ENCODE measurements around the gene PPP2R2B. TPM values are rescaled to one million over a fixed set of nuclear protein-coding genes. Genes with fewer than 3 reads are reported as not detected.
A peak's percentile ranks its signal among the peaks of the same experiment; 100 is the strongest.

The PPP2R2B gene
- total and polyA plus RNA-seq, 7 donors: 0.03 to 0.71 (median 0.11) TPM; not detected in 1

DNA sequence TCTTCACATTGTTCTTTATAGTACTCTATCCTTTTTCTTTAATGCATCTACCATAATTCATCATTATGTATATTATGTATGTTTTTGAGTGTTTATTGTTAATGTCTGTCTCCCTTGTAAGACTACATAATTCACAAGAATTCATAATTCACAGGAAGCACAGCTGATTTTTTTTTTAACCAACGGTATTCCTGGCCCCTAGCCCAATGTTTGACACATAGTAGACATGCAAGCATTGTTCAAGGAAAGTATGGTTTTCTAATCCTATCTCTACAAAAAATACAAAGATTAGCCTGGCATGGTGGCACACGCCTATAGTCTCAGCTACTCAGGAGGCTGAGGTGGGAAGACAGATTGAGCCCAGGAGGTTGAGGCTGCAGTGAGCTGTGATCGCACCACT is 160.6 kb downstream of the PPP2R2B start:
- Histone ChIP-seq H3K27ac (no peak overlapping the region), H3K4me1 (no peaks in the 10 kb centered on the region), H3K9me3 (no peaks in the 10 kb centered on the region), H3K4me3 (no peak overlapping the region), H3K27me3 (ENCODE audit: insufficient read depth in 3 of 3, low read length in 2 of 3) (no peaks in the 10 kb centered on the region), H3K36me3 (ENCODE audit: insufficient read depth in 1 of 2, low read depth in 1 of 2) (no peaks in the 10 kb centered on the region)
- intact Hi-C loops (cut with DNase I): no loop called here
- ATAC-seq: no peak
- no peak for DNase-seq
- TF ChIP-seq, protein P1, sequence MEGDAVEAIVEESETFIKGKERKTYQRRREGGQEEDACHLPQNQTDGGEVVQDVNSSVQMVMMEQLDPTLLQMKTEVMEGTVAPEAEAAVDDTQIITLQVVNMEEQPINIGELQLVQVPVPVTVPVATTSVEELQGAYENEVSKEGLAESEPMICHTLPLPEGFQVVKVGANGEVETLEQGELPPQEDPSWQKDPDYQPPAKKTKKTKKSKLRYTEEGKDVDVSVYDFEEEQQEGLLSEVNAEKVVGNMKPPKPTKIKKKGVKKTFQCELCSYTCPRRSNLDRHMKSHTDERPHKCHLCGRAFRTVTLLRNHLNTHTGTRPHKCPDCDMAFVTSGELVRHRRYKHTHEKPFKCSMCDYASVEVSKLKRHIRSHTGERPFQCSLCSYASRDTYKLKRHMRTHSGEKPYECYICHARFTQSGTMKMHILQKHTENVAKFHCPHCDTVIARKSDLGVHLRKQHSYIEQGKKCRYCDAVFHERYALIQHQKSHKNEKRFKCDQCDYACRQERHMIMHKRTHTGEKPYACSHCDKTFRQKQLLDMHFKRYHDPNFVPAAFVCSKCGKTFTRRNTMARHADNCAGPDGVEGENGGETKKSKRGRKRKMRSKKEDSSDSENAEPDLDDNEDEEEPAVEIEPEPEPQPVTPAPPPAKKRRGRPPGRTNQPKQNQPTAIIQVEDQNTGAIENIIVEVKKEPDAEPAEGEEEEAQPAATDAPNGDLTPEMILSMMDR (IDR thresholded peaks at IDR 0.05): no peak
- whole genome bisulfite sequencing, 3 donors: 57 to 63% (median 60%) methylated on average over 3 of the region's 3 CpGs

DNA sequence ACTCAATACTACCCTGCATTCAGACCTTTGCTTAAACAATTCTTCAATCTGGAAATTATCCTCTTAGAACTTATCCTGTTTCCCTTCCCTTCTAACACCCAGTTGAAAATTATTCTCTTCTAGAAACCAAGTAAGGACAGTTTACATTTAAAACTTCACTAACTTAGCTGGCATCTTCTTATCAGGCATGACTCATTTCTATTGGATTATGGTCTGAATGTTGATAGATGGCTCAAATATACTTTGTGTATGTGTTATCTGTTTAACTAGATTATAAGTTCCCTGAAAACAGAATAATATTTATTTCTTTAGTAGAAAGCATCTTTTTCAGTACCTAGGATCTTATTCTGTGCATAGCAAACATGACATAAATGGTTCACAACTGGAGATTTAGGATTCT is 161.9 kb downstream of the PPP2R2B start:
- DNase-seq: no peak
- Histone ChIP-seq H3K9me3 (no peaks in the 10 kb centered on the region), H3K4me3 (no peak overlapping the region), H3K36me3 (ENCODE audit: insufficient read depth in 1 of 2, low read depth in 1 of 2) (no peaks in the 10 kb centered on the region), H3K27me3 (ENCODE audit: insufficient read depth in 3 of 3, low read length in 2 of 3) (no peaks in the 10 kb centered on the region), H3K4me1 (no peaks in the 10 kb centered on the region), H3K27ac (no peak overlapping the region)
- TF ChIP-seq, protein P1 (IDR thresholded peaks at IDR 0.05): no peak
- intact Hi-C loops (cut with DNase I): no loop called here
- no peak for ATAC-seq

DNA sequence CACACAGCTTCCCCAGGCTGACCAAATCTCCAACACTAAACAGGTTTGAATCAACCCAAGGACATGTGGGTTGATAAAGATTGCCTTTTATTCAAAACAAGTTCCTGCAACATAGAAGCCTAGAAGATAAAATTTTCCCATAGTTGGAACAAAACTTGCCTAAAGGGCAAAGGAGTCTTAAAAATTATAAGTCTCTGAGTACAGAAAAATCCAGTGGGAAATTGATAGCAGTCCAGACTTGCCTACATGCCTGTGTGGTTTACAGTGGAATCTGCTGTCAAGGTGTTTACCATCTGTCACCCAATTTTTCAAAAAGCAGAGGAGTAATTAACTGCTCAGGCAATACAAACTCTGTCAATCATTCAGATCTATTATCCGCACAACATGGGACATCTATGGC is 168.2 kb downstream of the PPP2R2B start:
- DNase-seq (no peak), ATAC-seq (no peak)
- TF ChIP-seq, protein P1 (IDR thresholded peaks at IDR 0.05): no peak
- H3K27me3 ChIP-seq (ENCODE audit: insufficient read depth in 3 of 3, low read length in 2 of 3): peaks cover 0 to 1% (median 0%) of the 10 kb centered on the region in 3 donors
- H3K36me3 ChIP-seq (ENCODE audit: insufficient read depth in 1 of 2, low read depth in 1 of 2): no peaks in the 10 kb centered on the region
- 88 to 94% (median 91%) methylated on average over 1 of the region's 1 CpG for WGBS, 3 donors
- intact Hi-C loops (cut with DNase I): no loop called here
- H3K9me3 ChIP-seq: no peaks in the 10 kb centered on the region
- no peaks in the 10 kb centered on the region for H3K4me1 ChIP-seq
- H3K27ac ChIP-seq: no peak overlapping the region
- H3K4me3 ChIP-seq: no peak overlapping the region

DNA sequence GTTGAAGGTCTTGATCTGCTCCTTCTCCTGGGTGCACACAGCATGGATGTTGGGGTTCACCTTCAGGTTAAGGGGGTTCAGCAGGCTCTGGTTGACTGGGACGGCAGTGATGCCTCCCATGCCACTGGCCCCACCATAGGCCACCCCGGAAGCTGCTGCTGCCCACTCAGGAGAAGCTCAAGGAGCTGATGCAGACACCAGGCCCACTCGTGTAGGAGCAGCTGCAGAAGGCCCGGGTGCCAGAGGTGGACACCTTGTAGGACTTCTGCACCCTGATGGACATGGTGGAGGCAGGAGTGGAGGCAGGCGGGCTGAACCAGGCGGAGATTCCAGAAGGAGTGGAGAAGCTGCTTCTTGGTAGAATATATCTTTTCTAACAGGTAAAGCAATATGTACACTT is 171.2 kb downstream of the PPP2R2B start:
- H3K27me3 ChIP-seq (ENCODE audit: insufficient read depth in 3 of 3, low read length in 2 of 3): peaks cover 0 to 1% (median 0%) of the 10 kb centered on the region in 3 donors
- no peak overlapping the region for H3K27ac ChIP-seq
- TF ChIP-seq, protein P1 (IDR thresholded peaks at IDR 0.05): no peak
- no peaks in the 10 kb centered on the region for H3K9me3 ChIP-seq
- ATAC-seq (no peak), DNase-seq (peak in 1 of 2 donors; percentile 31)
- no peaks in the 10 kb centered on the region for H3K36me3 ChIP-seq (ENCODE audit: insufficient read depth in 1 of 2, low read depth in 1 of 2)
- no peaks in the 10 kb centered on the region for H3K4me1 ChIP-seq
- WGBS, 3 donors: 68 to 93% (median 81%) methylated on average over 6 of the region's 6 CpGs
- intact Hi-C loops (cut with DNase I): no loop called here
- no peak overlapping the region for H3K4me3 ChIP-seq

DNA sequence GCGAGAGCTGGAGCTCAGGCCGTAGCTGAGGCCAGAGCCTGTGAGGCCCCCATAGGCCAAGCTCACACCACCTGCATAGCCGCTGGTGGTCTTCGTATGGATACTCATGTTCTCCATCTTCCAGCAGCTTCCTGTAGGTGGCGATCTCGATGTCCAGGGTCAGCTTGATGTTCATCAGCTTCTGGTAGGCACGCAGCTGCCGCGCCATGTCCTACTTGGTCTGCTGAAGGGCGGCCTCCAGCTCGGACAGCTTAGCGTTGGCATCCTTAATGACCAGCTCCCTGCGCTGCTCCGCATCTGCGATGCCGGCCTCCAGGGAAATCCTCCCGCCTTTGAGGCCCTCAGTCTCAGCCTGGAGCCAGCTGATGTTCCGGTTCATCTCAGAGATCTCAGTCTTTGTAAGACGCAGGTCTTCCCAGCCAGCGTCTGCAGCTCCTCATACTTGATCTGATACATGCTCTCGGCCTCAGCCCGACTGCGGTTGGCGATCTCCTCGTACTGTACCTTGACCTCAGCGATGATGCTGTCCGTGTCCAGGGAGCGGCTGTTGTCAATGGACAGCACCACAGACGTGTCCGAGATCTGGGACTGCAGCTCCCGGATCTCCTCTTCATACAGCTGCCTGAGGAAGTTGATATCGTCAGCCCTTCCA is 172.1 kb downstream of the PPP2R2B start:
- Histone ChIP-seq H3K4me3 (no peak overlapping the region), H3K27ac (no peak overlapping the region), H3K27me3 (ENCODE audit: insufficient read depth in 3 of 3, low read length in 2 of 3) (peaks cover 0 to 1% (median 0%) of the 10 kb centered on the region in 3 donors), H3K4me1 (no peaks in the 10 kb centered on the region), H3K36me3 (ENCODE audit: insufficient read depth in 1 of 2, low read depth in 1 of 2) (no peaks in the 10 kb centered on the region), H3K9me3 (no peaks in the 10 kb centered on the region)
- DNase-seq (no peak), ATAC-seq (no peak)
- TF ChIP-seq, protein P1 (IDR thresholded peaks at IDR 0.05): no peak
- WGBS, 3 donors: 92 to 94% (median 93%) methylated on average over 32 of the region's 32 CpGs
- intact Hi-C loops (cut with DNase I): no loop called here
